Stimulated activated CD8-positive, alpha-beta memory T cell treated with anti-CD3 and anti-CD28 coated beads, Interleukin-4, amount 100 ng/mL, for 1 hour (primary cell): ENCODE results near the gene GRK5.

Experiments
- DNase-seq, 2 donors: peaks; one replicate each; pipeline ENCODE4 v3.0.0-alpha.2; 2020; ENCODE audit warnings: low read depth in 2 of 2, low spot score in 1 of 2

The GRK5 gene

GRCh38 chr10:119357412-119358151 lies 150.2 kb downstream of the GRK5 start:
- DNase-seq, result no peak

- no peak for DNase-seq
These were observed 150.8 kb downstream of the GRK5 start for GRCh38 chr10:119358152-119358512.

- DNase-seq, result no peak
These were observed 151.2 kb downstream of the GRK5 start for GRCh38 chr10:119358567-119358966.

GRCh38 chr10:119359025-119359424 lies 151.7 kb downstream of the GRK5 start:
- no peak for DNase-seq

GRCh38 chr10:119360181-119360921 lies 153.0 kb downstream of the GRK5 start:
- DNase-seq, result no peak

- DNase-seq, result no peak
These were observed 153.7 kb downstream of the GRK5 start for GRCh38 chr10:119361037-119361436.

- no peak for DNase-seq
These were observed 154.8 kb downstream of the GRK5 start for GRCh38 chr10:119362122-119362521.

- no peak for DNase-seq
These were observed 157.6 kb downstream of the GRK5 start for GRCh38 chr10:119364645-119365600.

GRCh38 chr10:119365773-119366599 lies 158.6 kb downstream of the GRK5 start:
- DNase-seq, result no peak

- DNase-seq, result no peak
These were observed 160.6 kb downstream of the GRK5 start for GRCh38 chr10:119367841-119368549.

GRCh38 chr10:119368581-119368980 lies 161.2 kb downstream of the GRK5 start:
- DNase-seq, result no peak

- no peak for DNase-seq
These were observed 161.9 kb downstream of the GRK5 start for GRCh38 chr10:119368991-119369869.

GRCh38 chr10:119370111-119370741 lies 162.9 kb downstream of the GRK5 start:
- no peak for DNase-seq

- no peak for DNase-seq
These were observed 163.8 kb downstream of the GRK5 start for GRCh38 chr10:119370972-119371703.

GRCh38 chr10:119371704-119372663 lies 164.6 kb downstream of the GRK5 start:
- DNase-seq, result no peak

GRCh38 chr10:119373294-119374102 lies 166.1 kb downstream of the GRK5 start:
- DNase-seq, result no peak
